Fibroblast of the aortic adventitia (primary cell): Measurements from ENCODE around the gene AUTS2. TPM values are rescaled to one million over a fixed set of nuclear protein-coding genes. Genes with fewer than 3 reads are reported as not detected.

Experiments
- DNase-seq: peaks from one replicate; pipeline ENCODE4 v3.0.0-alpha.2; 2010; ENCODE audit warnings: low read depth
- H3K4me3 ChIP-seq: 2 replicates; pipeline ENCODE4 v1.5.1; 2011; ENCODE audit warnings: low read depth, mild to moderate bottlenecking, control low read depth, low read length, moderate library complexity
- total RNA-seq: library from RNA; depleted of rRNA; stranded (reverse); fragments of >200 nt; gene quantifications from 2 replicates; pipeline ENCODE4 v1.2.3, GENCODE V29; 2012; ENCODE audit warnings: low replicate concordance
- TF ChIP-seq, protein P1 (sequence below): IDR thresholded peaks from 2 replicates; pipeline ENCODE4 v1.5.1; 2011; ENCODE audit warnings: mild to moderate bottlenecking, low read length, control low read depth, inconsistent platforms; ENCODE audit not compliant: insufficient read depth

The AUTS2 gene
- total RNA-seq, 1 donor: 10.7 TPM

DNA sequence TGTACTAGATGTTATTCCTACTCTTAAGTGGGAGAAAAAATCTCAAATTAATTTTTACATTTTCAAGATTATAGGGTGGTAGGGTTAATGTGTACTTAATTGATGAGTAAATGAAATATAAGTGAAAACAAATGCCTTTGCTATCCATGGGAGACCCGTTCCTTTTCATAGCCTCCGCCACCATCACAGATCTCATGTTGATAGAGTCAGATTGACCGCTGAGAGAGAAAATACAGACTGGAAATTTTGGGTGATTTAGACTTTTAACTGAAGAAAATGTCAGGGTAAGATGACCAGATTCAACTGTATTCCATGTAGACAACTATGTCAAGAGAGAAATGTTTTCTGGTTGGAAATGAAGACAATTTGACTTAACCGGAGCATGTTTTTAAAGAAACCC, 446.2 kb downstream of the AUTS2 start:
- TF ChIP-seq, protein P1, sequence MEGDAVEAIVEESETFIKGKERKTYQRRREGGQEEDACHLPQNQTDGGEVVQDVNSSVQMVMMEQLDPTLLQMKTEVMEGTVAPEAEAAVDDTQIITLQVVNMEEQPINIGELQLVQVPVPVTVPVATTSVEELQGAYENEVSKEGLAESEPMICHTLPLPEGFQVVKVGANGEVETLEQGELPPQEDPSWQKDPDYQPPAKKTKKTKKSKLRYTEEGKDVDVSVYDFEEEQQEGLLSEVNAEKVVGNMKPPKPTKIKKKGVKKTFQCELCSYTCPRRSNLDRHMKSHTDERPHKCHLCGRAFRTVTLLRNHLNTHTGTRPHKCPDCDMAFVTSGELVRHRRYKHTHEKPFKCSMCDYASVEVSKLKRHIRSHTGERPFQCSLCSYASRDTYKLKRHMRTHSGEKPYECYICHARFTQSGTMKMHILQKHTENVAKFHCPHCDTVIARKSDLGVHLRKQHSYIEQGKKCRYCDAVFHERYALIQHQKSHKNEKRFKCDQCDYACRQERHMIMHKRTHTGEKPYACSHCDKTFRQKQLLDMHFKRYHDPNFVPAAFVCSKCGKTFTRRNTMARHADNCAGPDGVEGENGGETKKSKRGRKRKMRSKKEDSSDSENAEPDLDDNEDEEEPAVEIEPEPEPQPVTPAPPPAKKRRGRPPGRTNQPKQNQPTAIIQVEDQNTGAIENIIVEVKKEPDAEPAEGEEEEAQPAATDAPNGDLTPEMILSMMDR: no peak
- H3K4me3 ChIP-seq: no peak overlapping the region
- no peak for DNase-seq

DNA sequence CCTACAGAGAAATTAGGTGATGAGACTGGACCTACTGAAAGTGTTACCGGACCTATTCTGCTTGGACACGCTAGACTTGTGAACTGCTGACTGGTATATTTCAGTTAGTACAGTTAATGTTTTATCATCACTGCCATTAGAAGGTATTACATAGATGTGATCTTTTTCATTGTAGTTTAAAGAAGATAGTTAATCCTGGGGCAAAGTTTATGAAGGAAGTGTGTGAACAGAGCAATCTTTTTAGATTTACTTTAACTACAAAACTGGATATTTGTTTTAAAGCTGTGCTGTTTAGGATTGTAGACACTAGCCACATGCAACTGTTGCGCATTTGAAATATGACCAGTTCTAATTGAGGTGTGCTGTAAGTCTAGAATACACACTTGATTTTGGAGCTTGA, 446.7 kb downstream of the AUTS2 start:
- no peak for DNase-seq
- TF ChIP-seq, protein P1: no peak
- no peak overlapping the region for H3K4me3 ChIP-seq

DNA sequence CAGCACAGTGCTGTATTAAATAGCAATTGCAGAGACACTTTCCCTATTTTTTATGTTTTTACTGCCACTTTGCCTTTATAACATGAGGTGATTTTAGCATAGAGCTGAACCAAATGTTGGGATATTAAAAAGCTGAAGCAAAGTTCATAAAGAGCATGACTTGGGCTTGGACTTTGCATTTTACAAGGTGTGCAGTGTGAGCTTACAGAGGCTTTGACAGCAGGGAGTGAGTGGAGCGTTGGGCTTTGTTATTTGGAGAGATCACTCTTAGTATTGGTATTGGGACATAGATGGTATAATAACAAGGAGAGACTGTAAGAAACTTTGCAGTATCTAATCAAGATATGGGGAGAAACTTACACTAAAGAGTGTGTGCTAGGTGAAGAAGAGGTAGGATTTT, 449.1 kb downstream of the AUTS2 start:
- no peak overlapping the region for H3K4me3 ChIP-seq
- TF ChIP-seq, protein P1: no peak
- no peak for DNase-seq

DNA sequence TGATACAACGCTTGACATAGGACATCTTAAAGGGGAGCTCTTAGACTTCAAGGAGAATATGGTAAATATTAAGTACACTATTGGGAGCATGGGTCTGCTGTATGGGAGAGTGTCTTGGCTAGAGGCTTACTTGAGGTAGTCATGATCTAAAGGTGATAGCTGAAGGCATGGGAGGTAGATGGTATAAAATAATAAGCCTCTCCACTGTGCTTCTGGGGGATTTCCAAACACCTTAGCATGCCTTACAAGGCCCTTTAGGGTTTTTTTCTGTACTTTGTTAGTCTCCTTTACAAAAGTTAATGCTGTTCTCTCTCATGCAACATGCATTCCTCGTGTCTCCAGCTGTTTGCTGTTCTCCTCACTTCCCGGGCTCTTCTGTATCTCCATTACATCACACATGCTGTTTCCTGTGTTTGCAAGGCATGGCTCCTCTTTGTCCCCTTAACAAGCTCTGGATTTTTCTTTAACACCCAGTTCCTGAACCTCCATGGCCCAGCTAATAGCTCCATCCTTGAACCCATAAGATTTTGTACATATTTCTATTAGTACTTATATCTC, 449.7 kb downstream of the AUTS2 start:
- TF ChIP-seq, protein P1: no peak
- DNase-seq: no peak
- no peak overlapping the region for H3K4me3 ChIP-seq

DNA sequence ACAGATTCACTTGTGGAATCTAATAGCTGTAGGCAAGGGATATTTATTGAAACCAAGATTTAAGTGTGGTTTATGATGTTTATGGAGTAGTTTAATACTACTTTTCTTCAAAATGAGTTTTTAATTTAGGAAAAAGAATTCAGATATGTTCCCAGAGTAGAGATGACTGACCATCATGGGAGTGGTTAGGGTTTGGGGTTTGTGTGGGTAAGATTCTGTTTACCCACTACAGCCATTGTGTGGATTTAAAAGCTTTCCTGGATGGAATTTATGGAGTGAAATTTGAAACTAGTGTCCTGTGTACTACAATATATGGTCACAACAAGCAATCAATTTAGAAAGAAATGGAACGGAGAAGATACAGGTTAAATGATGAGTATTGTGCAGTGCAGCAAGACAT, 453.5 kb downstream of the AUTS2 start:
- no peak overlapping the region for H3K4me3 ChIP-seq
- DNase-seq: no peak
- TF ChIP-seq, protein P1: no peak

DNA sequence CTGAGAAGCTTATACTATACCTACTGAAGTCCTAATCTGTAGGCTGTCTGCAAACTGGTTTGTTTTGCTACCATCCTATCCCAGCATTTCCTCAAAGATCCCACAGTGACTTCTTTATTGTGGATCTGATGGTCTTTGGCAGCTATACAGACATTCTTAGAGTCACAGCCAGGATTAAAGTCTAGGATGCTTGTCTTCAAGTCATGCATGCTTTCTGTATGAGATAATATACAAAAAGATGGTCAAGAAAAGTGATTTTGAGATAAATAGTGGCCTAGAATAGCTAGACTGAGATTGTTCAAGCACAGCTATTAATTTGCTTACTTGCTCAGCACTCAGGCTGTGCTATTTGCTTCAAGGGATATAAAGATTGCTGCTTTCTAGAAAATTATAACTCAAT, 454.4 kb downstream of the AUTS2 start:
- no peak overlapping the region for H3K4me3 ChIP-seq
- DNase-seq: peak; percentile 42
- TF ChIP-seq, protein P1: no peak

DNA sequence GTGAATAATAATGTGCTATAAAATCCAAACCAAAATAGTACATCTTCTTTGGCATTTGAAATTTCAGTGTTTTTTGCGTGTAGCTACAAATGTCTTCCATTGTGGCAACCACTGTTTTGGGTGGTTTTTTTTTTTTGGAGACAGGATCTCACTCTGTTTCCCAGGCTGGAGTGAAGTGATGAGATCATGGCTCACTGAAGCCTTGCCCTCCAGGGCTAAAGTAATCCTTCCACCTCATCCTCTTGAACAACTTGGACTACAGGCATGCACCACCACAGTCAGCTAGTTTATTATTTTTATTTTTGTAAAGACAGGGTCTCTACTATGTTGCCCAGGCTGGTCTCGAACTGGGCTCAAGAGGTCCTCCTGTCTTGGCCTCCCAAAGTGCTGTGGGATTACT, 455.1 kb downstream of the AUTS2 start:
- H3K4me3 ChIP-seq: no peak overlapping the region
- DNase-seq: no peak
- TF ChIP-seq, protein P1: no peak
